GM23248 (cell line): ENCODE results near the gene FOXD4L6. TPM values are rescaled to one million over a fixed set of nuclear protein-coding genes. Genes with fewer than 3 reads are reported as not detected.
"Not testable (repeated sequence)": the region's sequence is repeated elsewhere in the genome, so short reads cannot be mapped to it uniquely, and the experiment has no call there.

Experiments used
- DNase-seq: peaks from one replicate; pipeline ENCODE4 v3.0.0-alpha.2; 2015
- H2AFZ ChIP-seq: fragments of 200-600 bp; sonication (generic); 2 replicates; pipeline ENCODE4 v1.6.1; 2016; ENCODE audit warnings: antibody characterized with exemption
- H3F3A ChIP-seq: fragments of 200-600 bp; sonication (generic); 2 replicates; pipeline ENCODE4 v1.6.1; 2016; ENCODE audit warnings: mild to moderate bottlenecking, antibody characterized with exemption, mixed run types; ENCODE audit not compliant: insufficient read depth
- H3K27ac ChIP-seq: fragments of 200-600 bp; sonication (generic); 2 replicates; pipeline ENCODE4 v1.5.1; 2016; ENCODE audit warnings: mild to moderate bottlenecking
- H3K27me3 ChIP-seq: fragments of 200-600 bp; sonication (generic); replicated peaks from 2 replicates; pipeline ENCODE4 v1.6.1; 2016; ENCODE audit warnings: mild to moderate bottlenecking; ENCODE audit not compliant: insufficient read depth
- H3K36me3 ChIP-seq: fragments of 200-600 bp; sonication (generic); 2 replicates; pipeline ENCODE4 v1.6.1; 2016; ENCODE audit warnings: low read depth, mild to moderate bottlenecking
- H3K4me1 ChIP-seq: fragments of 200-600 bp; sonication (generic); 2 replicates; pipeline ENCODE4 v1.6.1; 2016; ENCODE audit warnings: mild to moderate bottlenecking; ENCODE audit not compliant: insufficient read depth
- H3K4me2 ChIP-seq: fragments of 200-600 bp; sonication (generic); one replicate; pipeline ENCODE4 v1.6.1; 2016; ENCODE audit warnings: mild to moderate bottlenecking; ENCODE audit not compliant: unreplicated experiment
- H3K4me3 ChIP-seq: fragments of 200-600 bp; sonication (generic); 2 replicates; pipeline ENCODE4 v1.5.1; 2016; ENCODE audit warnings: mild to moderate bottlenecking
- H3K79me2 ChIP-seq: fragments of 200-600 bp; sonication (generic); 2 replicates; pipeline ENCODE4 v1.6.1; 2016; ENCODE audit warnings: mild to moderate bottlenecking; ENCODE audit not compliant: insufficient read depth
- H3K9ac ChIP-seq: fragments of 200-600 bp; sonication (generic); 2 replicates; pipeline ENCODE4 v1.6.1; 2016; ENCODE audit warnings: mild to moderate bottlenecking
- H3K9me2 ChIP-seq: fragments of 200-600 bp; sonication (generic); 2 replicates; pipeline ENCODE4 v1.6.1; 2016; ENCODE audit warnings: mixed run types, mild to moderate bottlenecking, moderate library complexity; ENCODE audit not compliant: insufficient read depth
- H3K9me3 ChIP-seq: fragments of 200-600 bp; sonication (generic); one replicate; pipeline ENCODE4 v1.6.1; 2017; ENCODE audit warnings: low read depth
- H4K20me1 ChIP-seq: fragments of 200-600 bp; sonication (generic); 2 replicates; pipeline ENCODE4 v1.6.0; 2016; ENCODE audit not compliant: insufficient read depth
- WGBS, 2 experiments: methylation state at CpG; one replicate each; pipeline ENCODE4 v1.1.6; 2015 to 2017; ENCODE audit warnings: low lambda C conversion rate in 2 of 2, low coverage in 1 of 2; ENCODE audit errors: missing lambda C conversion rate in 2 of 2; 5-methylcytosine and 5-hydroxymethylcytosine counted together
- in situ Hi-C: fragments of 300-500 bp; cut with MboI; formaldehyde crosslinking; loops from 2 replicates; pipeline ENCODE4 v1.15.0; 2020
- polyA plus RNA-seq: library from polyadenylated mRNA; unstranded; fragments of >200 nt; fragmentation: Nextera tagmentation; extraction: Ambion mirVana; gene quantifications from 2 replicates; pipeline ENCODE4 v1.2.1, GENCODE V29; 2016
- total RNA-seq: library from RNA; depleted of rRNA; stranded (reverse); fragments of >200 nt; shearing (Covaris generic); gene quantifications from 2 replicates; pipeline ENCODE4 v1.2.3, GENCODE V29; 2014

FOXD4L6 gene
- total and polyA plus RNA-seq, 2 experiments from 2014 or later, result 0.22 TPM; not detected in 1

DNA sequence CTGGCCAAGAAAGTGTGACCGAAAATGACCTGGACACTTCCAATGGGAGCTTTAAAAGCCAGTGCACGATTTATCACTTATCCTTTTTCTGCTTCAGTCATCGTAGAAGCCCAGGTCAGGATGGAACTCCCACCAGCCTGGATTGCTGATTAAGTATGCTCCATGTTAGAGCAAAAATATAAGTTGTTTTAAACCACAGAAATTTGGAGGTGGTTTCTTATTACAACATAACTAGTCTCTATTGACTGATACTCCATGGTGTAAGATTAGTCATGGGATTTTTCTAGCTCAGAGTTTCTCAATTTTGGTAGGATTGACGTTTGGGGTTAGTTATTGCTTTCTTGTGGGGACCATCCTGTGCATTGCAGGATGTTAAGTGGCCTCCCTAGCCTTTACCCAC lies 29.7 kb downstream of the FOXD4L6 start:
- H3K27ac ChIP-seq, H3K4me1 ChIP-seq, H3K9me3 ChIP-seq, H3K9me2 ChIP-seq, H3K4me2 ChIP-seq, H4K20me1 ChIP-seq, H3K4me3 ChIP-seq, H2AFZ ChIP-seq, H3K9ac ChIP-seq, in situ Hi-C loops, H3K79me2 ChIP-seq, H3K36me3 ChIP-seq, H3F3A ChIP-seq, H3K27me3 ChIP-seq: not testable (repeated sequence)
- 44 to 51% methylated on average over 4 of the region's 4 CpGs for WGBS, 2 experiments
- peak; percentile 13 for DNase-seq

DNA sequence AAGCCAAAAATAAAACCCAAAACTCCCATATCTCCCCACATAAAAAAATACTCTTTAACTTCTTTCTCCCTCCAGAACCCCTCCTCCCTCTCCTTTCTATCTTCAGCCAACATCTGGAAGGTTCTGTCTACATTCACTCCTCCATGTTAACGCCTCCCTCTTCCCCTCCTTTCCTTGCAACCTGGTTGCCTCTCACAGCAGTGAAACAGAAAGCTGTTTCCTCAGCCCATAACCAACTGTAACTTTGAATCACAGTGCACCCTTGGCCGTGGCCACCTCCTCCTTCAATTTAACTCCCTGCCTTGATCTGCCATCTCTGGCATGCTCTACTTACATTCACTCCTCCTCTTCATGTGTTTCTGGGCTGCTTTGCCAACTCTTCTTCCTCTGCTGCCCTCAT lies 33.4 kb downstream of the FOXD4L6 start:
- 54 to 62% methylated on average over 2 of the region's 2 CpGs for WGBS, 2 experiments
- DNase-seq, H3K9me3 ChIP-seq, H3K9ac ChIP-seq, H2AFZ ChIP-seq, H3K9me2 ChIP-seq, H3F3A ChIP-seq, H3K4me2 ChIP-seq, H3K27ac ChIP-seq, H4K20me1 ChIP-seq, H3K4me1 ChIP-seq, H3K79me2 ChIP-seq, H3K27me3 ChIP-seq, in situ Hi-C loops, H3K36me3 ChIP-seq, H3K4me3 ChIP-seq: not testable (repeated sequence)

DNA sequence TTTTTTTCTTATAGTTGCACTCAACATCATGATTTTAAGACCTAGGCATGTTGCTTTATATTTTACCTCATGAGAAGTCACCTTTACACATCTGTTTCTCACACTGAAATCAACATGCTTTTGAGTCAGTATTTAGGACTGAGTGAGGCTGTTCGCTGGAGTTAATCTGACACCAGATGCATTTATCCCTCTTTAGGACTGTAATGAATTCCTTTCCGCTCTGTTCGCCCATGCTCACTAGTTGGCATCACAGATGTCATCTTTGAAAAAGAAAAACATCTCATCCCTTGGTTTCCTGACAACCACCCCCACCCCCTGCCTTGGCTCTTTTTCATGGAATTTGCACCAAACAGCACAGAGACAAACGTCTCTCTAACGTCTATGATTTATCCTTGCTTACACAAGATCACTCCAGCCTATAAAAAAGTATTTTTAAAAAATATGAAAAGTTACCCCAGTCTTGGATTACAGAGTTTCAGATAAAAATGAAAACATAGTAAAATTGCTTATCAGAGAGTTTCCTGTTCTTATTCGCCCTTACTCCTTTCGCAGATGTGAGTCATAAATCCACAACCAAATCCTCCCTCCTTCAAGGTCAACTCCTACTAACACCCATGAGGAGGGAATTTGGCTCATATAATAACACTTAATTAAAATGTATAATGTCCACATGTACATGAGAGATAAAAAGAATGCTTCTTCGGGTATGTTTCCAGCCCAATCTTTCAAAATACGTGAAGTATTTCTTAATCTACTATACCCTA lies 34.3 kb downstream of the FOXD4L6 start:
- H3K4me3 ChIP-seq, H3K9me3 ChIP-seq, H3K9ac ChIP-seq, H3K36me3 ChIP-seq, in situ Hi-C loops, H3K4me2 ChIP-seq, H3F3A ChIP-seq, H4K20me1 ChIP-seq, H3K79me2 ChIP-seq, H3K27me3 ChIP-seq, H3K9me2 ChIP-seq, H3K4me1 ChIP-seq, H2AFZ ChIP-seq, H3K27ac ChIP-seq: not testable (repeated sequence)
- WGBS, 2 experiments, result 6 to 9% methylated on average over 3 of the region's 9 CpGs
- peak; percentile 5 for DNase-seq

DNA sequence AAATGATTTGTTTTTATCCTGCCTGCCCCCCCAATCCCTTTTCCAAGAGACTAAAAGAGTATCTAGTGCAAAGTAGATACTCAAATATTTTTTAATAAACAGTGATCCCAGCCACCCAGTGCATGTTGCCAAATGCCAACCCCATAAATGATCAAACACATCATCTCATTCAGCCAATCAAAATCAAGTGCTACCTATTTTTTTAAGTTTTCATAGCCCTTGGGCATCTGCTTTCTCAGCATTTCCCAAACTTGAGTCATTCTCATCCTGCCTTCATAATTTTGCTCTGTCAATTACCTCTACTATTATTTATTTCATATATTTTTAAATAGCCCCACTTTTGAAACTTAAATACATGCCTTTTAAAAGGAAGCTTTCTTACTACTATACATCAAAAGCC lies 37.6 kb downstream of the FOXD4L6 start:
- H3K9ac ChIP-seq, H3K4me1 ChIP-seq, H3K79me2 ChIP-seq, H3K9me3 ChIP-seq, H3F3A ChIP-seq, H2AFZ ChIP-seq, H3K4me3 ChIP-seq, H4K20me1 ChIP-seq, H3K27ac ChIP-seq, H3K36me3 ChIP-seq, H3K4me2 ChIP-seq, H3K9me2 ChIP-seq, in situ Hi-C loops, DNase-seq: not testable (repeated sequence)
- peaks cover 15% of the 10 kb centered on the region; the same call in 1 of the 2 replicates for H3K27me3 ChIP-seq

DNA sequence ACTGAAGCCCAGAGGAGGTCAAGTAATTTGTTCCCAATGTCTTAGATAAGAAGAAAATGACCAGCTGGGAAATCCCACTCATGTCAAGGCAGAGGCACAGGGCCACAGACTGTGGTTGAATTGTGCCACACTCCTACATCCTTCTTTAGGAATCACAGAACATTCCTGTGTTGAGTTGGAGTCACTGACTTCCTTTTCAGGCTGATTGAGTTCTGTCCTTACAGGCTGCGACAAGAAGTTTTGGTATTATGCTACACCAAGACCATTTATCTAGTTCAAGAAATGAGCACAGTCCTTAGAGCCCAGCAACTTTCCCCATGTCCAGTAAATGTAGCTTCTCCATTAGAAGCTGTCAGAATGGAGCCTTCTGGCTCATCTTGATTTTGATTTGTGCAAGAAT lies 38.1 kb downstream of the FOXD4L6 start:
- in situ Hi-C loops, H3K9me3 ChIP-seq, H3K9me2 ChIP-seq, H2AFZ ChIP-seq, DNase-seq, H3K36me3 ChIP-seq, H3K79me2 ChIP-seq, H3K4me1 ChIP-seq, H3K4me3 ChIP-seq, H3K4me2 ChIP-seq, H4K20me1 ChIP-seq, H3K9ac ChIP-seq, H3F3A ChIP-seq, H3K27ac ChIP-seq: not testable (repeated sequence)
- H3K27me3 ChIP-seq, result peaks cover 20% of the 10 kb centered on the region; the same call in 1 of the 2 replicates
- WGBS, 2 experiments, result 22 to 28% methylated on average over 1 of the region's 1 CpG

DNA sequence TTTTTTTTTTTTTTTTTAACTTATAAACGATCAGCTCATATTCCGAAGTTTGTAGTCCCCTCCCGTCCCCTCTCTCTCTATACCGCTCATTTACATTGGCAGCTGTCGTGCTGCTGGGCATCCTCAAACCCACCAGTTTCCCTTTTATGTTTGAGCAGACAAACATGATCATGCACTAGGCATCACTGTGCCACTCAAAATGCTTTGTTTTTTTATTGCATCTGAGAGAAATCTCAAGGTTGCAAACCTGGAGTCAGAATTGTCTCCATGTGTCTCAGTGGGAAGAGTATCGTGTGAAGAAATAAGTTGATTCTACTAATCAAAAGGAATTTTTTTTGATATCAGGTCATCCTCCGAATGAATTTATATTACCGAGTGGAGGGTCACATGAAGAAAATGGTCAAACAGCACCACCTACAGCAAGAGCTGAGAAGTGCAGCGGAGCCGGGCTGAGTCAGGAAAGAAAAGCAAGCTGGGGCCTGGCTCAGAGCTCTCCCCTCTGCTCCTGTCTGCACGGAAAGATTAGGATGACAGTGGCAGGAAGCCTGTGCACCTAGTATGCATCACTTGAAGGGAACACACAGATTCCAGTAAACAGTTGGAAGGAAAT lies 39.9 kb downstream of the FOXD4L6 start:
- not testable (repeated sequence) for H3K4me2 ChIP-seq

DNA sequence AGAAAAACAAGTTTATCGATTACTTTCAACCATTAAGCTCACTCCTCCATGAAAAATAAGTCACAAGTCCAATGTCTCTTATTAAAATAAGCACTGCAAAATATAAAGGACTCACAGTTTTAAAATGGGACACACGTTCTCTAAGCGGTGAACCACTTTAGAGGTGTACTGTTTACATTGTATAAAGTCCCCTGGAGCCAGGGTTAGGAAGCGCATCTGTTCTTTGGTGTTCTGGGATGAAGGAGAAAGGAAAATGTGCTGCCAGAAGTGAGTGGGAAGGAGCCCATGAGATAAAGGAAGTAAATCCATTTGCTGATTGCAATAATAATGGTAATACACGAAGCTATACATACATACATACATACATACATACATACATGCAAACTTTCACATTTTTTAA lies 40.6 kb downstream of the FOXD4L6 start:
- in situ Hi-C loops, H3K36me3 ChIP-seq, DNase-seq, H3K79me2 ChIP-seq, H3K9me2 ChIP-seq, H4K20me1 ChIP-seq, H2AFZ ChIP-seq, H3K9ac ChIP-seq, H3K9me3 ChIP-seq, H3K4me3 ChIP-seq, H3K27ac ChIP-seq, H3F3A ChIP-seq, H3K4me2 ChIP-seq, H3K4me1 ChIP-seq: not testable (repeated sequence)
- WGBS, 2 experiments, result 58 to 59% methylated on average over 5 of the region's 5 CpGs
- peaks cover 23% of the 10 kb centered on the region; the same call in 1 of the 2 replicates for H3K27me3 ChIP-seq

More for the DNA sequence above, 39.9 kb downstream of the FOXD4L6 start:
- H3K9me3 ChIP-seq, in situ Hi-C loops, H3K9me2 ChIP-seq, H3F3A ChIP-seq, H3K4me3 ChIP-seq, H2AFZ ChIP-seq, H3K27ac ChIP-seq, H3K4me1 ChIP-seq, H3K79me2 ChIP-seq, H3K36me3 ChIP-seq, H3K9ac ChIP-seq, DNase-seq, H4K20me1 ChIP-seq: not testable (repeated sequence)
- 5 to 12% methylated on average over 9 to 10 of the region's 11 CpGs for WGBS, 2 experiments
- H3K27me3 ChIP-seq, result peaks cover 23% of the 10 kb centered on the region; the same call in 1 of the 2 replicates
